Astrocyte (in vitro differentiated cells and primary cell): ENCODE measurements around the gene ZNF17. TPM values are rescaled to one million over a fixed set of nuclear protein-coding genes. Genes with fewer than 3 reads are reported as not detected.

Experiments used
- DNase-seq: peaks from one replicate; pipeline ENCODE4 v3.0.0-alpha.2; 2010; ENCODE audit warnings: low read depth
- FAIRE-seq: peaks from 2 replicates; lab custom pipeline; 2011; peaks lifted over from hg19 to GRCh38; lab: Jason Lieb, UNC
- H2AFZ ChIP-seq: 2 replicates; pipeline ENCODE4 v1.6.0; 2012; ENCODE audit warnings: low read depth, low read length, inconsistent platforms
- H3K27ac ChIP-seq: 2 replicates; pipeline ENCODE4 v1.5.1; 2011; ENCODE audit warnings: low read depth, low read length, inconsistent platforms
- H3K27me3 ChIP-seq: 2 replicates; pipeline ENCODE4 v1.6.0; 2011; ENCODE audit warnings: low read length, inconsistent platforms; ENCODE audit not compliant: insufficient read depth
- H3K36me3 ChIP-seq: 2 replicates; pipeline ENCODE4 v1.5.1; 2011; ENCODE audit warnings: low read length, inconsistent platforms; ENCODE audit not compliant: insufficient read depth
- H3K4me1 ChIP-seq: 2 replicates; pipeline ENCODE4 v1.5.1; 2011; ENCODE audit warnings: low read length, inconsistent platforms; ENCODE audit not compliant: insufficient read depth
- H3K4me2 ChIP-seq: 2 replicates; pipeline ENCODE4 v1.6.0; 2012; ENCODE audit warnings: low read length, inconsistent platforms
- H3K4me3 ChIP-seq: 2 replicates; pipeline ENCODE4 v1.5.1; 2011; ENCODE audit warnings: low read depth, mild to moderate bottlenecking, low read length, inconsistent platforms; ENCODE audit not compliant: insufficient read depth
- H3K79me2 ChIP-seq: 2 replicates; pipeline ENCODE4 v1.6.0; 2012; ENCODE audit warnings: mild to moderate bottlenecking, low read length, inconsistent platforms; ENCODE audit not compliant: insufficient read depth
- H3K9ac ChIP-seq: 2 replicates; pipeline ENCODE4 v1.6.0; 2012; ENCODE audit warnings: mild to moderate bottlenecking, low read length, inconsistent platforms
- H3K9me3 ChIP-seq: 2 replicates; pipeline ENCODE4 v1.5.1; 2012; ENCODE audit warnings: low read depth, mild to moderate bottlenecking, low read length, inconsistent platforms; ENCODE audit not compliant: insufficient read depth
- H4K20me1 ChIP-seq: 2 replicates; pipeline ENCODE4 v1.6.0; 2012; ENCODE audit warnings: low read length, inconsistent platforms; ENCODE audit not compliant: insufficient read depth
- H3K27ac Mint-ChIP-seq: one replicate; pipeline ENCODE4 v1.8.0; 2021; ENCODE audit warnings: mild to moderate bottlenecking, mixed read lengths; ENCODE audit not compliant: unreplicated experiment
- H3K27me3 Mint-ChIP-seq: one replicate; pipeline ENCODE4 v1.8.0; 2021; ENCODE audit warnings: low read depth, mixed read lengths; ENCODE audit not compliant: unreplicated experiment
- H3K36me3 Mint-ChIP-seq: one replicate; pipeline ENCODE4 v1.8.0; 2021; ENCODE audit warnings: low read depth, mixed read lengths; ENCODE audit not compliant: unreplicated experiment
- H3K4me1 Mint-ChIP-seq: one replicate; pipeline ENCODE4 v1.8.0; 2021; ENCODE audit warnings: low read depth, mixed read lengths; ENCODE audit not compliant: unreplicated experiment
- H3K4me3 Mint-ChIP-seq: one replicate; pipeline ENCODE4 v1.8.0; 2021; ENCODE audit warnings: mild to moderate bottlenecking, moderate library complexity, mixed read lengths; ENCODE audit not compliant: unreplicated experiment
- H3K9me3 Mint-ChIP-seq: one replicate; pipeline ENCODE4 v1.8.0; 2021; ENCODE audit warnings: mild to moderate bottlenecking, mixed read lengths; ENCODE audit not compliant: unreplicated experiment
- CTCF ChIP-seq: IDR thresholded peaks from 2 replicates; pipeline ENCODE4 v1.5.1; 2011; ENCODE audit warnings: low read depth, mild to moderate bottlenecking, inconsistent platforms, low read length, moderate library complexity; ENCODE audit not compliant: insufficient read depth
- EZH2 ChIP-seq: IDR thresholded peaks from 2 replicates; pipeline ENCODE4 v1.6.1; 2012; ENCODE audit warnings: mild to moderate bottlenecking, low read length, inconsistent platforms; ENCODE audit not compliant: insufficient read depth
- total RNA-seq: library from RNA; stranded (reverse); gene quantifications from 2 replicates; pipeline ENCODE4 v1.2.1, GENCODE V29; 2021

The ZNF17 gene
- total RNA-seq, 1 donor from 2014 or later = 11.6 TPM

GRCh38 chr19:57395710-57396109 is 15.3 kb upstream of the ZNF17 start:
- no peaks in the 10 kb centered on the region for H3K27me3 Mint-ChIP-seq
- H3K4me3 ChIP-seq = no peak overlapping the region
- no peak overlapping the region for H3K27ac ChIP-seq
- H3K4me3 Mint-ChIP-seq = no peak overlapping the region
- peaks cover 23% of the 10 kb centered on the region for H3K36me3 ChIP-seq
- H3K36me3 Mint-ChIP-seq = peaks cover 46% of the 10 kb centered on the region
- H3K27me3 ChIP-seq = no peaks in the 10 kb centered on the region
- H4K20me1 ChIP-seq = peaks cover 15% of the 10 kb centered on the region
- no peak overlapping the region for H2AFZ ChIP-seq
- H3K4me1 Mint-ChIP-seq = peaks cover 4% of the 10 kb centered on the region
- H3K9me3 ChIP-seq = peaks cover 39% of the 10 kb centered on the region
- H3K9me3 Mint-ChIP-seq = peaks cover 12% of the 10 kb centered on the region
- H3K79me2 ChIP-seq = peaks cover 62% of the 10 kb centered on the region
- DNase-seq = no peak
- no peak for TF ChIP-seq CTCF
- TF ChIP-seq EZH2 = no peak
- H3K4me1 ChIP-seq = peaks cover 4% of the 10 kb centered on the region
- no peak for FAIRE-seq
- H3K4me2 ChIP-seq = no peak overlapping the region
- H3K27ac Mint-ChIP-seq = no peak overlapping the region
- no peak overlapping the region for H3K9ac ChIP-seq

- Histone ChIP-seq H3K4me1 (no peaks in the 10 kb centered on the region), H3K79me2 (peaks cover 35% of the 10 kb centered on the region), H3K4me3 (no peak overlapping the region), H3K9me3 (peaks cover 59% of the 10 kb centered on the region), H4K20me1 (no peaks in the 10 kb centered on the region), H3K27me3 (no peaks in the 10 kb centered on the region), H3K4me2 (no peak overlapping the region), H3K9ac (no peak overlapping the region), H2AFZ (no peak overlapping the region), H3K36me3 (peaks cover 26% of the 10 kb centered on the region), H3K27ac (no peak overlapping the region)
- H3K4me1 Mint-ChIP-seq = peaks cover 3% of the 10 kb centered on the region
- no peak for DNase-seq
- no peak overlapping the region for H3K27ac Mint-ChIP-seq
- FAIRE-seq = no peak
- H3K27me3 Mint-ChIP-seq = no peaks in the 10 kb centered on the region
- H3K9me3 Mint-ChIP-seq = peaks cover 19% of the 10 kb centered on the region
- H3K4me3 Mint-ChIP-seq = no peak overlapping the region
- peaks cover 62% of the 10 kb centered on the region for H3K36me3 Mint-ChIP-seq
- TF ChIP-seq CTCF (no peak), EZH2 (no peak)
Observed at GRCh38 chr19:57398868-57399267, 12.1 kb upstream of the ZNF17 start.

- no peak overlapping the region for H3K27ac ChIP-seq
- no peaks in the 10 kb centered on the region for H4K20me1 ChIP-seq
- peaks cover 10% of the 10 kb centered on the region for H3K36me3 ChIP-seq
- H3K27me3 Mint-ChIP-seq = no peaks in the 10 kb centered on the region
- TF ChIP-seq CTCF = no peak
- TF ChIP-seq EZH2 = no peak
- H3K4me2 ChIP-seq = no peak overlapping the region
- peaks cover 1% of the 10 kb centered on the region for H3K4me1 Mint-ChIP-seq
- H3K4me1 ChIP-seq = no peaks in the 10 kb centered on the region
- FAIRE-seq (no peak), DNase-seq (no peak)
- H3K36me3 Mint-ChIP-seq = peaks cover 28% of the 10 kb centered on the region
- H3K4me3 Mint-ChIP-seq = no peak overlapping the region
- peak overlapping the region; percentile 14 for H3K27ac Mint-ChIP-seq
- H3K4me3 ChIP-seq = no peak overlapping the region
- peaks cover 2% of the 10 kb centered on the region for H3K79me2 ChIP-seq
- H3K9ac ChIP-seq = no peak overlapping the region
- H3K27me3 ChIP-seq = no peaks in the 10 kb centered on the region
- peaks cover 8% of the 10 kb centered on the region for H3K9me3 Mint-ChIP-seq
- peaks cover 39% of the 10 kb centered on the region for H3K9me3 ChIP-seq
- no peak overlapping the region for H2AFZ ChIP-seq
Observed at GRCh38 chr19:57403737-57404563, 7.0 kb upstream of the ZNF17 start.
